HG03103 (cell line): ENCODE data around the gene TMEM240.

ENCODE experiments used
- ATAC-seq: cut with Tn5 transposase; IDR thresholded peaks from one replicate; pipeline ENCODE4 v1.9.1; 2021; ENCODE audit warnings: low read depth; ENCODE audit not compliant: unreplicated experiment

Gene TMEM240

DNA sequence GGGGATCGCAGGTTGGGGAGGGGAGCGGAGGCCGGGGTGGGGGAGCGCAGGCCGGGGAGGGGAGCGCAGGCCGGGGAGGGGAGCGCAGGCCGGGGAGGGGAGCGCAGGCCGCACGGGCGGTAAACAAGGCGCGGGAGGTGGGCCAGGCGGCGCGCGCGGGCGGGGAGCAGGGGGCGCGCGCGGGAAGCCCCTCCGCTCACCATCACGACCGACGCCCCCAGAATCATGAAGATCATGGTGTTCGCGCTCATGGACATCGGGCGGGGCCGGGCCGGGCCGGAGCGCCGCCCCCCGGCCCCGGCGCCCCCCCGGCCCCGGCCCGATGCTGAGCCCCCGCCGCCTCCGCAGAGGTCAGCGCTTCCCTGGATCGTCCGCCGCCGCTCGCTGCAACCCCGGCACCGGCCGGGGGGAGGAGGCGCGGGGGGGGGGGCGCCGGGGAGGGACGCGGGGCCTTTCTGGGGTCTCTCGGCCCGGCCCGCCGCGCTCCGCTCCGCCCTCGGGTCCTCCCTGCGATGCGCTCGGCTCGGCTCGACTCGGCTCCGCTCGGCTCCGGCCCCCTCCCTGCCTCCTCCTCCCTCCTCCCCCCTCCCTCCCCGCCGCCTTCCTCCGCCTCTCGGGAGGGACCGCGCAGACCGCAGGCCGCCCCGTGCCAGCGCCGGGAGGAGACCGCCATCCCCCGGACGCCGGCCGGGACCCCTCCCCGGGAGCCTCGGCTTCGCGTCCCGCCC lies at the start of gene TMEM240:
Gene TMEM240 (minus strand): TSS at position 535 of the 728 bp plus-strand sequence. CDS start 278 bp downstream, at position 257.
- ATAC-seq = no peak

DNA sequence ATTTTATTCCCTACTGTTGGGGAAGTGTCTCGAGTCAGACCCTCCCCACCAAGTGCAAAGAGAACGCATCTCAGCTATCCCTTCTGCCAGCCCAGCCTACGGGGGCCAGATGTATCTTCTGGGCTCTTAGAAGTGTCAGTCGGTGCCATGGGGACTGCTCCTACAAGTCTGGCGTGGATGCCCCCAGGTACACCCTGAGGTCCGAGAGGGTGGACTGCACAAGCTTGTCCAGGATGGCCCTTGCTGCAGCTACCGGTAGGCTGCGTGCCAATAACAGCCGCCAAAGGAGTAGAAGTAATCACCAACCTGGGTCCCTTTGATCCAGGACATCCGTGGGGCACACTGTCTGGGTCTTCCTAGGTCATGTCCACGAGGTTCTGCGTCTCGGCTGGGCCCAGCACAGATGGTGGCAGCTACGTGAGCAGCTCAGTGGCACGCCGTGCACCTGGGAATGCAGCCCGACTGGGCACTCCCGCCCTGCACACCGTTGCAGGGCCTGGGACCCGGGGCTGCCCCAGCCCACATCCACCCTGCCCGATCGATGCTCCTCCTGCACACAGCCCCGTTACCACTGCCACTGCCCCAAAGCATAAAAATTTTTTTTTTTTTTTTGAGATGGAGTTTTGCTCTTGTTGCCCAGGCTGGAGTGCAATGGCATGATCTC lies 43.1 kb upstream of the TMEM240 start:
- no peak for ATAC-seq

DNA sequence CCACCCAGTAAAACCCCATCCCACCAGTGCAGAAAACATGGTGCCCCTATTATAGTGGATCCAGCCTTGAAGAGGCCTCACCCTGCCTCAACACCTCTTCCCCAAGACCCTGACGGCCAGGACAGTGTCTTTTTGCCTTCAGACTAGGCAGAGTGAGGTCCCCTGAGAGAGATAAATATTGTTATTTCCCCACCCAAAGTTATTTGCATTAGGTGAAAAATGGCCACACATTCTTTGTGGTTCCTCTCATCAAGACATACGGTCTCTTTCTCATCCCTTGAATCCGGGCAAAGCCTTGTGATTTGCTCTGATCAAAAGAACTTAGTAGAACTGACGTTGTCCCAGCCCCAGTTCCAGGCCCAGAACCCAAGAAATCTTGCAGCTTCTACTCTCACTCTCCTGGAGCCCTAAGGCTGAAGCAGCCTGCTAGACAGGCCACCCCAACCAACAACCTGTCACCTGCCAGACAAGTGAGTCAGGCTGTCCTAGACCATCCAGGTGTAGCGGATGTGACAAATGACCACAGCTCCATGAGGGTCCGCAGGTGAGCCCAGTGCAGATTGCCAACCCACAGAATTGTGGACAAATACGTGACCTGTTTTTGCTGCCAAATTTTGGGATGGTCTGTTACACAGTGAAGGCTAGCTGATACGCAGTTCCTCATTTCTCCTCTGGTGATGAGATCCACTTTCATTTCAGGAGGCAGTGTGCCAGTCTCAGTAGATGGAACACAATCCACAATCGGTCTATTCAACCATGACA lies 42.3 kb upstream of the TMEM240 start:
- no peak for ATAC-seq

DNA sequence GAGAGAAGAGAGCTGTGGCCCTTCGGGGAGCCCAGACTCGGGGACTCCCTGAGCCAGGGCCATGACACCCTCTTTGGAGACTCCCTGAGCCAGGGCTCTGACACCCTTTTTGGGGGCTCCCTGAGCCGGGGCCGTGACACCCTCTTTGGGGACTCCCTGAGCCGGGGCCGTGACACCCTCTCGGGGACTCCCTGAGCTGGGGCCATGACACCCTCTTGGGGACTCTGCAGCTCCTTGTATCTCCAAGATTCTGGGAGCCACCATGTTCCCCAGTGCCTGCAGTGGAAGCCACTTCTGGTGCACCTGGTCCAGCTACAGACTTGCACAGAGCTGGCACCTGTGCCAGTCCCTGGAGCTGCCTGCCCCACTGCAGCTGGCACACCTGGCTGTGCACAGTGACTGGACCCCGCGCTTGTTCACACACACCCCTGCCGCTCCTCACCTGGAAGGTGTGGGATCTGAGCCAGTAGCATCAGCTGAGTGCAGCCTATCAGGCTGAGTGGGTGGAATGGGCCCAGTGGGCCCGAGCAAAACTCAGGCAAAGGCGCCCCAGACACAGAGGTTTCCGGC lies 38.0 kb upstream of the TMEM240 start:
- no peak for ATAC-seq

DNA sequence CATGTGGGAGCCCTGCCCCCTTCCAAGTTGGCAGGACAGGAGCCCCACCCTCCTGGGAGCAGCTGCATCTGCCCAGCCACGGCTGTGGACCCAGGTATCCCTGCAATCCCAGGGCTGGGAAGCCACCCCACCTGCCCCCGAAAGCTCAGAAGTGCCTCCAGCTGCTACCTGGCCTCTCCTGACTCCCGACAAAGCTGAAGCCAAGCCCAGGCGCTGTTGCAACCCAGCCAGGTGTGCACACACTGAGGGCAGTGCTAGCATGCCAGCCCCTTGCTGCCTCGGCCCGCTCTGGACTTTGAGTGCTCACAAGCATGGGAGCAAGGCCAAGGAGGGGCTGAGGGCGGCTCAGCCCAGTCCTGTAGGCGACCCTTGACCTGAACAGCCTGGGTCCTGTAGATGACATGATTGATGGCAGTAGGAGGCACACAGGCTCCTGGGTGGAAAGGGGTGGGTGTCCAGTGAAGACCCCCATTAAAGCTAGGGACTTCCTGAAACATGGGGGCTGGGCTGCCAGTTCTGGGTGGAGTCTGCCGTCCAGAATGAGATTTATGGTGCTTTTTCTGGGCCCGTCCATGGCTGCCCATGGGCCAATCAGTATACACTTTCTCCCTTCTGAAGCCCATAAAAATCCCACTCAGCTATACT lies 37.1 kb upstream of the TMEM240 start:
- ATAC-seq = no peak

DNA sequence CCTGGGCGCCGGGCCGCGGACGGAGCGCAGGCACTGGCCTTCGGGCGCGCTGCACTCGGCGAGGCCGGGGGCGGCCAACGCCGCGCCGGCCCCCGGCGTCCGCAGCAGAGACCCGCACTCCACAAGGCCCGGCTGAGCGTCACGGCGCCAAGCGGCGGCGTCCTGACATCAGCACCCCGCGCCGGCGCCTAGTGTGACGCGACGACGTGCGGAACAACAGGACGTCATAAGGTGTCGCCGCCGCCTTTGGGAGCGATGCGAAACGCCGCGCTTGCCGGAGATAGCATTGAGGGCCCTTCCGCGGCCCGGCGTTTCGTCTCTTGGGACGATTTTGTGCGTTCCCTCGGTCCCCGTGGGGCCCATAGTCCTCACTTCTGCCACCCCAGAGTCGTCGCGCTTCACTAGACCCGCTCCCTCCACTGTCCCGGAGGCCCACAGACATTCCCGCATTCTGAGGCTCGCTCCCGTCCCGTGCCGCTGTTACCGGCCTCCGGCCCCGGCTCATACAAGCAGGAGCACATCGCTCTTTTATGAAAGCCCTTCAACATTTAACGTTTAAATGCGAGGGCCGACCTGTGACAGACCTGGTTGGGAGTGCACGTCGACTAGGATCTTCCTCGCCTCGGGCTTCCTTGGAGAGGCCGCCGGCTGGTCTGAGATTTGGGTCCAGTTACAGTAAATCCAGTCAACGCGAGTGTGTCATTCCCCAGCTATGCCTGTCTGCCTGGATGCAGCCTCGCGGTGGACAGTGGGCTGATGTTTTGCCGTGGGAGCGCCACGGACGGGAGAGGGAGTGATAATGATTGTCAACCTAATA lies 34.5 kb upstream of the TMEM240 start, which contains the start of gene SSU72:
Gene SSU72 (minus strand): TSS at position 143 of the 817 bp plus-strand sequence. CDS start 306 bp downstream, outside the sequence.
- ATAC-seq = peak; percentile 73

DNA sequence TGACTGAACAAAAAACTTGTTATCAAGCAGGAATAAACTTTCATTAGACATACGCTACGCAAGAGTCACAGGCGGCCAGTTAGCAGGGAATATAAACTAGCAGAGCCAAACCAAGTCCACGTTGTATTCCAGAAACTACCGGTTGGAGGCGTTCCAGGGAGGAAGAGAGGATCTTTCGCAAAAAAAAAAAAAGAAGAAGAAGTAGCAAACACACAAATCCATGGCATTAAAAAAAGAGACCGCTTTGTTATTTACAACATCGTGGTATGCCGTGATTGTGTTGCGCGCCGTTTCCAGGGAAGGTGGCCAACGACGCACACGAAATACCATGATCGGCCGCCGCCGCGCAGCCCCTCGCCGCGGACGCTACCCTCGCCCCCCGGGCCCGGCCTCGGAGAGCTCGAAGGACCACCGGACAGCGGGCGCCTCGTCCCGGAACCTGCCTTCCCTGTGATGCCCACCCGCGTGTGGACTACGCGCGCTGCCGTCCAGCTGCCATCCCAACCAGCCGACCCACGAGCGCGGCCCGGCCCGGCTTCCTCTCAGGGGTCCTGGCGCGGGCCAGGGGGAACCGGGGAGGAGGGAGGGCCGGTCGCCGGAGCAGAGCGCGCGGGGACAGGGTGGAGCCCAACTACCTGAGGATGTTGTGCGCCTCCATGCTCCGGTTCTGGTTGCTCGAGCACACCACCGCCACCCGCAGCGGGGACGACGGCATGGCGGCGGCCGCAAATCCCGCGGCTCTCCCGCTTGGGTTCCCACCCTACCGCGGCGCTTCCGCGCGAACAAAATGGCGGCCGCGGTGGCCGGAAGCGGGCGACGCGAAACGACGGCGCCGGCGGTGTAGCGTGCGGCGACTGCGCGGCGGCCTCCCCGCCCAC lies 33.7 kb upstream of the TMEM240 start:
- peak; percentile 53 for ATAC-seq

DNA sequence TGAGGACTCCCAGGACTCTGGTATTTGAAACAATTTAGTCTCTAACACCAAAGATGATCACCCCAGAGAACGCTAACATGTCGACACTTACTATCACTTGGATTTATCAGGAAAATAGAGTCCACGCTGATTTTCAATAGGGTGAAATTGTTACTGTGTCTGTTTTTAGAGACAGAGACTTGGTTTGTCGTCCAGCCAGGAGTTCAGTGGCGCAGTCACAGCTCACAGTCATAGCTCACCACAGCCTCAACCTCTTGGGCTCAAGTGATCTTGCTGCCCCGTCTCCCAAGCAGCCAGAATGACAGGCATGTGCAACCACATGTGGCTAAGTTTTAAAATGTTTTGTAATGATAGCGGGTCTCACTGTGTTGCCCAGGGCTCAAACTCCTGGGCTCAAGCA lies 28.9 kb upstream of the TMEM240 start:
- ATAC-seq = no peak

DNA sequence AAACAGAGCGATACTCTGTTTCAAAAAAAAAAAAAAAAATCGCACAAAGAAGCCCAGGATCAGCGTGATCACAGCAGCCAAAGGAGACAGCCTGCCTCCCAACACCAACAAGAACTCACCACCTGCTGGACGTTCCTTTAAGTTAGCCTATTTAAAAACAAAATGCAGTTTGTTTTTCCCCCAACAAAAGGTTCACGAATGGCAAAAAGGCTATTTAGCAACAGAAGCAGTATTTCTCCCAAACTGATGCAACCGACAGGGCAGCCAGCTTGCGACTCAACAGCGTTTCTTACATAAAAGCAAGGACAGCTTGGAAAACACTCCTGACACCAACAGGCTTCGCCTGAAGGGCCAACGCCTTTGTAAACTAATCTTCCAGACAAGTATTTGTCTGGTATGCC lies 27.5 kb upstream of the TMEM240 start:
- no peak for ATAC-seq

DNA sequence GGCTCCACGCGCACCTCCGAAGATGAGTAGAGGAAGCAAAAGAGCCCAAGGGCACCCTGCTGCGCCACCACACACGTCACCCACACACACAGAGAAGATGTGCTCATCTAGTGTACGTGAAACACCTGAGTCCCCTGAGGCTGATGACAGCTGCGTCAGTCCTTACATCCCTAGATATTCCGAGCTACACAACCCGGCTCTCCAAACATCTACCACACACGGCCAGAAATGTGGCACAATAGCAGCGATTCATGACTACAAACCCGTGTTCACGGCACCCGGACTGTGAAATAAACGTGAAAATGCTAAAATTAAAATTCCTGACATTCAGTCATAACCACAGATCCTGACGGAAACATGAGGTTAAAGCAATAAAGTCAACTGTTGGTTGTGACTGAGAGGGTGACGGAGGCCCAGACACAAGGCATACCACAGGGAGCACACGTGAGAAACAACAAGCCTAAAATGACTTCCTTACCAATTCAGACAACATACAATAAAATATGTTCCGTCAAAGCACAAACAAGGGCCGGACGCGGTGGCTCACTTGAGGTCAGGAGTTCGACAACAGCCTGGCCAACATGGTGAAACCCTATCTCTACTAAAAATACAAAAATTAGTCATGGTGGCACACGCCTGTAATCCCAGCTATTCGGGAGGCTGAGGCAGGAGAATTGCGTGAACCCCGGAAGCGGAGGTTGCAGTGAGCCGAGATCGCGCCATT lies 26.9 kb upstream of the TMEM240 start:
- no peak for ATAC-seq

DNA sequence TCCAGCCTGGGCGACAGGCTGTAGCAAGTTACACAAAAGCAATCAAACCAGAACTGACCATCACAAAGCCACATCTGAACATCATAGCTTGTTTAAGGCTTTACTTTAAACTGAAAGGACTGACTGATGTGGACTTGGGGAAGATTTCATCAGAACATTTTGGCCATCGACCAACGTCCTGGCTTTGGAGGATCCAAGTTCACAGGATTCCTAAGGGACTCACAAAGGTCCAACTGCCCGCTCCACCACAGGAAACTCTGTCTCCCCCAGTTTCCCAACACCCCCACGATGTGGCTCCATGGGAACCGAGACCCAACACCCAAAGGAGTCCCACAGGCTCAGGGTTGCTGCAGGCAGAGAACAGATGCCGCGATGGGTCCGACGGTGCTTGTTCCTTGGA lies 24.9 kb upstream of the TMEM240 start:
- ATAC-seq = no peak

DNA sequence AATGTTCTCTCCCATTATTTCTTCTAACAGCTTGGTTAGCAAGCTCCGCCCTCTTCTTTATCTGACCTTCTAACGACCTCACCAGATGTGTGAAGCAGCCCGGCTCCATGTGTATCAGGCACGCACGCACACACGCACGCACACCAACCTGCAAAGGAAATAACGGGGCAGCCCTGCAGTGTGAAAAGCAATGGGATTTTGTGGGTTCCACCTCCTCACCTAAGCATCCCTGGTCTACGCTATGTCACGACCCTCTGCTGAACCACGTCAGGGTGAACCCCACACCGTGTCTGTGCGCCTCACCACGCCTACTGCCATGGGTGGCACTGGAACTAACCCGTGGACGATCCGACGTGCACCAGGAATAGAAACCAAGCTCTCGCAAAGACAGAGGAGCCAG lies 23.8 kb upstream of the TMEM240 start:
- ATAC-seq = no peak

DNA sequence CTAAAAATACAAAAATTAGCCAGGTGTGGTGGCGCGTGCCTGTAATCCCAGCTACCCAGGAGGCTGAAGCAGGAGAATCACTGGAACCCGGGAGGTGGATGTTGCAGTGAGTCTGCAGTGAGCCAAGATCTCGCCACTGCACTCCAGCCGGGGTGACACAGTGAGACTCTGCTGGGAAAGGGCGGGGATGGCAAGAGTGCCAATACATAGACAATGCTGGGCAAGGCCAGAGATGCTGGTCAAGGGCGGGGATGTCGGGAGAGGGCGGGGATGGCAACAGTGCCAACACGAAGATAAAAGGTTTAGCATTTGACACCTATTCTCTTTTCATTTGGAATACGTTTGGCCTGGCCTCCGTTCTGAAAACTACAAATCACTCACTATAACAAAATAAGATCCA lies 23.3 kb upstream of the TMEM240 start:
- ATAC-seq = no peak

DNA sequence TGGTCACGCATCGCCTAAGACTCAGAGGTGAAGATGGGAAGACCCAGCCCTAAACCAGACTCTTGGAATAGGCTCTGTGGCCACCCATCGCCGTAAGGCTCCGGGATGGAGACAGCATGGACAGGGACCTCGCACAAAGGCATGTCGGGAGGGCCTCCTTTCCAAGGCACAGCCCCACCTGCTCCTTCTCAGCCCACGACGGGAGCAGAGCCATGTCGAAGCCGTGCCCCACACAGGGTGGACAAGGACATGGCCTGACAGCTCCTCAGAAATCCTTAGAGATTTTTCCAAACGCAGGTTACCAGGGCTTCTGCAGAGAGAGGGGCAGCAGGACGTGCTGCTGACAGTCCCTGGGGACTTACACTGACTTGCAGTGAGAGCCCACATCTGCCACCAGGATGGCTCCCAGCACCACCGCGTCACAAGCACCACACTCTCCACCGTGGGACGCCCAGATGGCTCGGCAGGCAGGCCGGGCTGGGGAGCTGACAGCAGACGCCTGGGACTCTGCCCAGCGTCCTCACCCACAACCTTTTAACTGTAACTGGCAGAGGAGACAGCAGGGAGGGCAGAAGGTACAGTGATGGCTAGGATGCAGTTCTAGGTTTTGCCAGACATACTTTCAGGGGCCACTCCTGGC lies 22.3 kb upstream of the TMEM240 start:
- ATAC-seq = no peak

DNA sequence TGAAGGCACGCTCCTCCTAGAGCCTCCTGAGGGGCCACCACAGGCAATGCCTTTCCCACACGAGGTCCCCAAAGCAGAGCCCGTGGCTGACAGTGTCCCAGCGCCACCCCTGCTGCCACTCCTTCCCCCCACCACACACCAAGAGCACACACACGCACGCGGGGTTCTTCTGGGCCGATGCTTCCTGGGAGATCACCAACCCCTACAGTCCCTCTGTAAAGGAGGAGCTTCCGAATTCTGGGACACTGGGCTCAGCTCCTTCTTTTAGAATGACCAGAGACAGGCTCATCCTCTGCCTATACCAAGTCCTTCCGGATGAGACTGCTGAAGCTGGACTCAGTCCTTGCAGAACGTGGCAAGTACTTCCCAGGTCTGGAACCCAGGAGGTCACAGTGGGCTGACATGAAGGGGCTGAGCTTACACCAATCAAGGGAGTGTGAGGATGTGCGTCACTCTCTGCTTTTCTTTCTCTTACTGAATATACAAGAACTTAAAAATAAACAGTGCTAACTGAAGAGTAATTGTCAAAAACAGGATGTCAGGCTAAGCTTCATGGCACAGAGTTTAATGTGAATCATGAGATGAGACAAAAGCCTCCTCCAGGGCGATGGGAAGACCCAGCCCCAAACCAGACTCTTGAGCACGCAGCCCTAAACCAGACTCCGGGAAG lies 21.5 kb upstream of the TMEM240 start:
- no peak for ATAC-seq

DNA sequence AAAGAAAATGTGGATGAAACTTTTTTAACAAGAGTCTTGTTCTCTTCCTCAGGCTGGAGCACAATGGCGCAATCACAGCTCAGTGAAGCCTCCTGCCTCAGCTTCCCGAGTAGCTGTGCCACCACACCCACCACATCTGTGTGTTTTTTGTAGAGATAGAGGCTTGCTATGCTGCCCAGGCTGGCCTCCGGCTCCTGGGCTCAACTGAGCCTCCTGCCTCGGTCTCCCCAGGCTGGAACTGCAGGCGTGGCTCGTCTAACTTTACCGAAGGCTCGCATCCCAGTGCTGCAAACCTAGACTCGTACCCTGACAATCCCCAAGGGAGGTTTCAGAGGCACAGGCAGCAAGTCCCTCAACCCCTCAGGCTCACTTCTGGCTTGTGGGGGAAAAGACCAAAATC lies 19.8 kb upstream of the TMEM240 start:
- ATAC-seq = no peak

DNA sequence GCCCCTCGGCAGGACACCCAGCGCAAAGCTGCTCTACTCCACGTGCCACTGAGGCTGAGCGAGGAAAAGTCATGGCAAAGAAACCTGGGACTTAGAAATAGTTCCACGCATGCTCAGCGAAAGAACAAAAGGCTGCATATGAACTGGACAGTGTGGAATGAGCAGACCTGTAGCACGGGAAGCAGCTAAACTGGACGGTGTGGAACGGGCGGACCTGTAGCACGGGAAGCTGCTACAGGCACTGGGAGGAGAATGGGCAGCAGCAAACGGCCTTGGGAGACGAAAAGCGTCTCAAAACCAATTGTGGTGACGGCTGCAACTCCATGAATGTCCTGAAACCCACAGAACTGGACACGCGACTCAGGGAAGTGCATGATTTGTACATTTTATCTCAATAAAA lies 18.6 kb upstream of the TMEM240 start:
- ATAC-seq = no peak
